ENCODE data around the gene F2.

DNA sequence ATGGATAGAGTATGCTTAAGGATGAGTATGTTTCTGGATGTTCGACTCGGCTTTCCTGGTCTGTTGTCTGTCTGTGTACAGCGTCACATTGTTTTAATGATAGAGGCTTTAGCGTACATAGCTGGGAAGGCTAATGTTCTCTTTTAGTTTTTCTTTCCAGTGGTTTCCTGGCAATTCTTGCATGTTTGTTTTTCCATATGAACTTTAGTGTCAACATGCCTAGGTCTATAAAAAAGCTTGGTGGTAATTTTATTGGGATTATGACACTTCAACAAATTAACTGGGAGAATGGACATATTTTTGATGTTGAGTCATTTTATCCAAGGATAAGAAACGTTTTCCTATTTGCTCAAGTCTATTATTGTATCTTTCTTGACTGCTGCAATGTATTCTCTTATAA is 17.6 kb downstream of the F2 start:
- TF ChIP-seq, protein P1, sequence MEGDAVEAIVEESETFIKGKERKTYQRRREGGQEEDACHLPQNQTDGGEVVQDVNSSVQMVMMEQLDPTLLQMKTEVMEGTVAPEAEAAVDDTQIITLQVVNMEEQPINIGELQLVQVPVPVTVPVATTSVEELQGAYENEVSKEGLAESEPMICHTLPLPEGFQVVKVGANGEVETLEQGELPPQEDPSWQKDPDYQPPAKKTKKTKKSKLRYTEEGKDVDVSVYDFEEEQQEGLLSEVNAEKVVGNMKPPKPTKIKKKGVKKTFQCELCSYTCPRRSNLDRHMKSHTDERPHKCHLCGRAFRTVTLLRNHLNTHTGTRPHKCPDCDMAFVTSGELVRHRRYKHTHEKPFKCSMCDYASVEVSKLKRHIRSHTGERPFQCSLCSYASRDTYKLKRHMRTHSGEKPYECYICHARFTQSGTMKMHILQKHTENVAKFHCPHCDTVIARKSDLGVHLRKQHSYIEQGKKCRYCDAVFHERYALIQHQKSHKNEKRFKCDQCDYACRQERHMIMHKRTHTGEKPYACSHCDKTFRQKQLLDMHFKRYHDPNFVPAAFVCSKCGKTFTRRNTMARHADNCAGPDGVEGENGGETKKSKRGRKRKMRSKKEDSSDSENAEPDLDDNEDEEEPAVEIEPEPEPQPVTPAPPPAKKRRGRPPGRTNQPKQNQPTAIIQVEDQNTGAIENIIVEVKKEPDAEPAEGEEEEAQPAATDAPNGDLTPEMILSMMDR (IDR thresholded peaks at IDR 0.05) = no peak
- TF ChIP-seq POLR2A (IDR thresholded peaks at IDR 0.05) (no peak), EP300 (IDR thresholded peaks at IDR 0.05) (no peak)

Data from tibial nerve (tissue), 4 donors.